HG02970 (cell line): ENCODE measurements around the gene FOXL2.

Experiments used
- ATAC-seq: cut with Tn5 transposase; IDR thresholded peaks from one replicate; pipeline ENCODE4 v1.9.1; 2021; ENCODE audit warnings: mild to moderate bottlenecking, moderate library complexity, moderate number of reproducible peaks; ENCODE audit not compliant: unreplicated experiment, low FRiP score

FOXL2 gene

GRCh38 chr3:138945709-138946662 lies 951 bp downstream of the FOXL2 start:
- no peak for ATAC-seq

- ATAC-seq: no peak
Observed at GRCh38 chr3:138944929-138945708, 1.8 kb downstream of the FOXL2 start.

GRCh38 chr3:138944654-138944928 lies 2.3 kb downstream of the FOXL2 start:
- ATAC-seq: no peak

GRCh38 chr3:138943724-138944653 lies 2.9 kb downstream of the FOXL2 start:
- ATAC-seq: no peak

GRCh38 chr3:138942861-138943623 lies 3.9 kb downstream of the FOXL2 start:
- no peak for ATAC-seq

GRCh38 chr3:138942271-138942670 lies 4.7 kb downstream of the FOXL2 start:
- no peak for ATAC-seq

GRCh38 chr3:138941259-138941885 lies 5.6 kb downstream of the FOXL2 start:
- ATAC-seq: no peak

- ATAC-seq: no peak
Observed at GRCh38 chr3:138940446-138940845, 6.5 kb downstream of the FOXL2 start.

GRCh38 chr3:138939561-138940241 lies 7.2 kb downstream of the FOXL2 start:
- ATAC-seq: no peak

- no peak for ATAC-seq
Observed at GRCh38 chr3:138938877-138939560, 7.9 kb downstream of the FOXL2 start.

- no peak for ATAC-seq
Observed at GRCh38 chr3:138938056-138938876, 8.7 kb downstream of the FOXL2 start.

- ATAC-seq: no peak
Observed at GRCh38 chr3:138937690-138938055, 9.3 kb downstream of the FOXL2 start.

GRCh38 chr3:138936741-138937689 lies 9.9 kb downstream of the FOXL2 start:
- no peak for ATAC-seq

- no peak for ATAC-seq
Observed at GRCh38 chr3:138935863-138936740, 10.8 kb downstream of the FOXL2 start.

- no peak for ATAC-seq
Observed at GRCh38 chr3:138935505-138935862, 11.5 kb downstream of the FOXL2 start.
